Panc1 (cell line): Measurements from ENCODE around the gene SORCS1.

Source experiments
- POLR2AphosphoS5 ChIP-seq: IDR thresholded peaks from 2 replicates; pipeline ENCODE4 v1.6.1; 2012; ENCODE audit warnings: mild to moderate bottlenecking, low read depth, low read length, moderate library complexity
- TF ChIP-seq, protein P1 (sequence below): fragments of 450-650 bp; IDR thresholded peaks from 2 replicates; pipeline ENCODE4 v1.5.1; 2017; ENCODE audit warnings: mild to moderate bottlenecking

GRCh38 chr10:107098326-107098725 lies 66.2 kb downstream of the SORCS1 start:
- TF ChIP-seq POLR2AphosphoS5: no peak
- TF ChIP-seq, protein P1, sequence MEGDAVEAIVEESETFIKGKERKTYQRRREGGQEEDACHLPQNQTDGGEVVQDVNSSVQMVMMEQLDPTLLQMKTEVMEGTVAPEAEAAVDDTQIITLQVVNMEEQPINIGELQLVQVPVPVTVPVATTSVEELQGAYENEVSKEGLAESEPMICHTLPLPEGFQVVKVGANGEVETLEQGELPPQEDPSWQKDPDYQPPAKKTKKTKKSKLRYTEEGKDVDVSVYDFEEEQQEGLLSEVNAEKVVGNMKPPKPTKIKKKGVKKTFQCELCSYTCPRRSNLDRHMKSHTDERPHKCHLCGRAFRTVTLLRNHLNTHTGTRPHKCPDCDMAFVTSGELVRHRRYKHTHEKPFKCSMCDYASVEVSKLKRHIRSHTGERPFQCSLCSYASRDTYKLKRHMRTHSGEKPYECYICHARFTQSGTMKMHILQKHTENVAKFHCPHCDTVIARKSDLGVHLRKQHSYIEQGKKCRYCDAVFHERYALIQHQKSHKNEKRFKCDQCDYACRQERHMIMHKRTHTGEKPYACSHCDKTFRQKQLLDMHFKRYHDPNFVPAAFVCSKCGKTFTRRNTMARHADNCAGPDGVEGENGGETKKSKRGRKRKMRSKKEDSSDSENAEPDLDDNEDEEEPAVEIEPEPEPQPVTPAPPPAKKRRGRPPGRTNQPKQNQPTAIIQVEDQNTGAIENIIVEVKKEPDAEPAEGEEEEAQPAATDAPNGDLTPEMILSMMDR: no peak
